ENCODE measurements around the gene NR3C1. TPM values are rescaled to one million over a fixed set of nuclear protein-coding genes. Genes with fewer than 3 reads are reported as not detected.

The NR3C1 gene
- polyA plus RNA-seq, 3 donors = 8.9 to 31.6 (median 24.4) TPM

DNA sequence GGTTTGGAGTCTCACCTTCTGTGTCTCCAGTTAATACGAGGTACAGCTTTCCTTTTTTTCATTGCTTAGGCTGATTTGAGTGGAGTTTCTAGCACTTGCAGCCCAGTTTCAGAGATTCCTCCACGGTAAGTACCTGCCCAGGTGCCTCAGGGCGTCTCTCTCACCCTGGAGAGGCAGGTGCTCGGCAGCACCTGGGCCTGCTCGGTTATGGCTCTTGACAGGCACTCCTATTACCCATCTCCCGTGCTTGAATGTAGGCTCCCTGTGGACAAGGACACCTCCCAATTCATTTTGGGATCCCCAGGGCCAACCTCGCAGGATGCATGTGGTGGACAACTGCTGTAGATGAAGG lies 144.3 kb downstream of the NR3C1 start:
- H3K27ac ChIP-seq (ENCODE audit: low read depth, low read length) = no peak overlapping the region
- WGBS, 3 donors = 91 to 96% (median 91%) methylated on average over 7 of the region's 7 CpGs

- WGBS, 3 donors = 93 to 97% (median 96%) methylated on average over 12 of the region's 12 CpGs
- H3K27ac ChIP-seq (ENCODE audit: low read depth, low read length) = no peak overlapping the region
Measured at GRCh38 chr5:143258559-143259253, 144.8 kb downstream of the NR3C1 start.

GRCh38 chr5:143254819-143255218 lies 148.7 kb downstream of the NR3C1 start:
- 86 to 91% (median 88%) methylated on average over 7 of the region's 7 CpGs for WGBS, 3 donors

DNA sequence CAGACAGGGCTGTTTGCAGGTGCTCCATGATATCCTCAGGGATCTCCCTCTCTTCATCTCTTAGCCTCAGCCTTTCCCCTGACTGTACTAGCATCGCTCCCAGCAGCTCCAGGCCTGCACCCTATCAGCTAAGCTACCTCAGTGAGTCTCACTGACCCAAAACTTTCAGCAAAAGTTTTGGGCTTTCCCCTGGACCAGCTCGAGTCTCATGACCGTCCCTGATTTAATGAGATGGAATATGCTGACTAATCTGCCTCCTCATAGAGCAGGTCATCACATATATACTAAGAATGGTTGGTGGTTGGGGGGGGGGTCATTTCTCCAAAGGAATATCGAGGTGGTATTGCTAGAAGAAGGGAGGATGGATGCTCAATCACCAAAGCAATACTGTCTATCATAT lies 151.5 kb downstream of the NR3C1 start:
- 90 to 93% (median 92%) methylated on average over 4 of the region's 4 CpGs for WGBS, 3 donors

More at GRCh38 chr5:143254819-143255218, 148.7 kb downstream of the NR3C1 start:
- no peak overlapping the region for H3K27ac ChIP-seq (ENCODE audit: low read depth, low read length)

GRCh38 chr5:143251190-143251589 lies 152.3 kb downstream of the NR3C1 start:
- 85 to 94% (median 92%) methylated on average over 3 of the region's 3 CpGs for WGBS, 3 donors
- no peak overlapping the region for H3K27ac ChIP-seq (ENCODE audit: low read depth, low read length)

More for the DNA sequence above, 151.5 kb downstream of the NR3C1 start:
- no peak overlapping the region for H3K27ac ChIP-seq (ENCODE audit: low read depth, low read length)

- no peak overlapping the region for H3K27ac ChIP-seq (ENCODE audit: low read depth, low read length)
- 96 to 98% (median 98%) methylated on average over 2 of the region's 2 CpGs for WGBS, 3 donors
Measured at GRCh38 chr5:143249851-143250250, 153.6 kb downstream of the NR3C1 start.

DNA sequence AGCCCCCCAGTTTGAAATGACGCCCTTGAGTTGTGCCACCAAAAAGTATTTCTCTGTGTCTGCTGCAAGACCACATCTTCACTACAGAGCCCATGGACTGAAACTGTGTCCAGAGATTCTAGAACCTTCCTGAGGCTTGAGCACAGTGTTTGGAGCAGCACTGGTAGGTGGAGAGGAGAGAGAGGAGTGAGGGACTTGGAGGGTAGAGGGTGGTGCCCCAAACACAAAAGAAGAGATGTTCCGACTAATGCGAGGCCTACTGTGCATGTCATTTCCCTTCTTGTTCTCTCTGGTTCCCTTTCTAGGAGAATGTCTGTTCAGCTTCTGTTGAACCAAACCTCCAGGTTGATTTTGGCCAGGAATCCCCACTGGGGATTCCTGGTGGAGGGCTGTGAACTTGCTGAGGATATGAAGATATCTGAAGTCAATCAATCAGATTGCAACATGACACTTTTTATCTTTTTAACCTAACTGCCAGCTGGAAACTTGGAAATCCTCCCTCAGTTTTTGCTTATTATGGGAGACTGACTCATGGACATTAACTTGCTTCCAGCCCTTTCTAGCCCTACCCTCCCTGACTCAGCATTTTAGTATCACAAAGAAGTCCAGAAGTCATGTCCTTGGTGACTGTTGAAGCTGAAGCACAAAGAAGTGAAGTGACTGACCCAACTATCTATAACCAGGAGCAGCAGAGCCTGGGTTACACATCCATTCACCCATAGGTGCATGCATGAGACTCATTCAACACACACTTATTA lies 154.5 kb downstream of the NR3C1 start:
- WGBS, 3 donors = 80 to 96% (median 82%) methylated on average over 3 of the region's 3 CpGs
- no peak overlapping the region for H3K27ac ChIP-seq (ENCODE audit: low read depth, low read length)

DNA sequence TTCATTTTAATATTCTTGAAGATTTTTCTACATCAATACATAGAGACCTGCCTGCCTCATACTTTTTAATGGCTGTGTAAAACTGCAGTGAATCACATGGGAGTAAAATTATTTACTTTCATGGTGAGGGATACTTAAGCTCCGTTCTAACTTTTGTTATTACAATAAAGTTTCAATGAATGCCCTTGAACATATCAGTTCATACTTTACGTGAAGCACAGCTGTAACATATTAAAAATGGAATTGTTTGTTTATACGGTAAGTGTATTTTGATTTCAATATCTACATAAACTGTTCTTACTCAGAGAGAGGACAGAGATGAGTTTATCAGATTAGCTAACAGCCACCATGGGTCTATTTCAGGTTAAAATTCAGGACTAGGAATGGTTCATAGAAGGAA lies 155.1 kb downstream of the NR3C1 start:
- no peak overlapping the region for H3K27ac ChIP-seq (ENCODE audit: low read depth, low read length)
- 70 to 94% (median 92%) methylated on average over 3 of the region's 3 CpGs for WGBS, 3 donors

DNA sequence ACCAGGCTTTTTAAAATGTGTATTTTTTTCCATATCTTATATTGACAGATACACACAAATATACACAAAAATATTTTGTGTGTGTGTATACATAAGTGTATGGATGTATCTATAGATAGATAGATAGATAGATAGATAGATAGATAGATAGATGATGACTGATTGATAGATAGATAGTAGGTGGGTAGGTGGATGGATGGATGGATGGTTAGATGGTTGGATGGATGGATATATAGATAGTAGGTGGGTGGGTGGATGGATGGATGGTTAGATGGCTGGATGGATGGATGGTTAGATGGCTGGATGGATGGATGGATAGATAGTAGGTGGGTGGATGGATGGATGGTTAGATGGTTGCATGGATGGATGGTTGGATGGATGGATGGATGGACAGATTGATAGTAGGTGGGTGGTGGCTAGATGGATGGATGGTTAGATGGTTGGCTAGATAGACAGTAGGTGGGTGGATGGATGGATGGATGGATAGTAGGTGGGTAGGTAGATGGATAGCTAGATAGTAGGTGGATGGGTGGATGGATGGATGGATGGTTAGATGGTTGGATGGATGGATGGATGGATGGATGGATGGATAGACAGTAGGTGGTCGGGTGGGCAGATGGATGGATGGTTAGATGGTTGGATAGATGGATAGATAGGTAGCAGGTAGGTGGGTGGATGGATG lies 156.2 kb downstream of the NR3C1 start:
- no peak overlapping the region for H3K27ac ChIP-seq (ENCODE audit: low read depth, low read length)
- WGBS, 3 donors = 75 to 100% (median 89%) methylated on average over 1 of the region's 1 CpG

DNA sequence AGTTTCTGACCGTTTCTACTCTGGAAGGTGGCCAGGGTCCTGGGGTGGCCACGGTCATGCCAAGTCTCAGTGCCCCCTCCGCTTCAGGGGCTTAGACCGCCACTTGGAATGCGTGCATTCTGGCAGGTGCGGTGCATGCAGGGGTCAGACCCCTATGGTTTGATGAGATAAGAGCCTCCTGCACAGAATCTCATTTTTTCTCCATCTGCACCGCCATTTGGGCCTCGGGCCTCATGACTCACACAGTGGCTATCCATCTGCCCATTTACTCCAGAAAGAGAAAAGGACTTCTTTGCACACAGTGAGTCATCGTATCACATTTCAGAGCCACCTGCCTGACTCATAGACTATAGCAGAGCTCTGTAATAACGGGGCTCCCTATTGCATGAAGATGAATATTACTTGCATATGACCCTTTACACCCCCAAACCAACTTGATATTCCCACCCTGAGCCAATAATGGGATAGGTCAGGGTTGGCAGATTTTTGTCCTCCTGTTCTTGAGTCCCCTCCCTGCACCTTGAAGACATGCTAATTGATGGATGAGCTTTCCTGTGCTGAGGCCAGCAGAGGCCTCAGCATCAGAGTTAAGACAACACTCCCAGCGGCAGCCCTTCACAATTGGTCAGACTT lies 157.4 kb downstream of the NR3C1 start:
- H3K27ac ChIP-seq (ENCODE audit: low read depth, low read length) = no peak overlapping the region
- WGBS, 3 donors = 90 to 95% (median 91%) methylated on average over 11 of the region's 11 CpGs

- 72 to 97% (median 73%) methylated on average over 2 of the region's 2 CpGs for WGBS, 3 donors
- H3K27ac ChIP-seq (ENCODE audit: low read depth, low read length) = no peak overlapping the region
Measured at GRCh38 chr5:143244990-143245389, 158.5 kb downstream of the NR3C1 start.

DNA sequence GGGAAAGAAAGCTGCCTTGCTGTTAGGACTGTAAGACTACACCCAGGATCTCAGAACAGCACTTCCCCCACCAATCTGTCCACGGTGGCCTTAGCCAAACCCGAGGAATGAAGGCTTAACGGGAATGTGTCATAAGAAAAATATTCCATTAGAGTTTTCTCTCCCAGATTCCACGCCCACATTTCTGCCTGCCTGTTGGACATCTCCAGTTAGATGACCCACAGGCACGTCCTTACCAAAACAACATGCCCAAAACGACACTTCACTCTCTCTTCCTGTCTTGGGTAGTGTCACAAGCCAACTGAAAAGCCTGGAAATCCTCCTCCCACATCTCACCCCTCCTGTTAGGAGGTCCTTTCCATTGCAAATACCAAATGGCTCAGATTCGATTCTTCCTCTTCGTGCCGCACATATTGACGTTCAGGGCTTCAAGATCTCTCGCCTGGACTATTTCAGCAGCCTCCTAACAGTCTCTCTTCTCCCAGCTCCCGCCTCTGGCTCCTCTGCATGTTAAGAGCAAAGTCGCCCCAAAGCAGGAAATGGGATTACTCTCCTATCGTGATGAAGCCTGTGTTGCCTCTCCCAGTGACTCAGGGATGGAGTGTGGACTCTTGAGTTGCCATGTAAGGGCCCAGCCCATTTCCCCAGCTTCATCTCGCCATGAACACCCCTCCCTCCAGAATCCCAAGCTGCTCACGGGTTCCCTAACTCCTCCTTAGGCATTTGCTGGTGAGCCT lies 159.3 kb downstream of the NR3C1 start:
- WGBS, 3 donors = 55 to 74% (median 63%) methylated on average over 16 of the region's 16 CpGs
- peak overlapping the region; percentile 35 for H3K27ac ChIP-seq (ENCODE audit: low read depth, low read length)

DNA sequence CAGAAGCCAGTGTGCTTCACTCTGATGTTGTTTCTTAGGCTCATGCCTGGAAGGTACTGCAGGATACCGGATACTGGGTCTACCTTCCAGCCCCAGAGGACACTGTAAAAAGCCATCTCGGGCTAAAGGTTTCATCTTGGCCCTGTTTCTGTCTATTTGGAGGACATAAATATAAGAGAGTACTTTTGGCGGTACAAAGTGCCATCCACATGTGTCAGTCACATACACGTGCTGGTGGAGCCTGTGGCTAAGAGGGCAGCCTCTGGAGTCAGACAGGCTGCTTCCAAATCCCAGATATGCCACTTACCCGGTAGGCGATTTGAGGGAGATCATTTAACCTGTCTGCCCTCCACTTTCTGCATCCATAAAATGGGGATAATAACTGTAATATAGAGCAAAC lies 160.4 kb downstream of the NR3C1 start:
- no peak overlapping the region for H3K27ac ChIP-seq (ENCODE audit: low read depth, low read length)
- 92 to 98% (median 94%) methylated on average over 6 of the region's 6 CpGs for WGBS, 3 donors

- 50 to 64% (median 58%) methylated on average over 1 of the region's 1 CpG for WGBS, 3 donors
- no peak overlapping the region for H3K27ac ChIP-seq (ENCODE audit: low read depth, low read length)
Measured at GRCh38 chr5:143241892-143242291, 161.6 kb downstream of the NR3C1 start.

- H3K27ac ChIP-seq (ENCODE audit: low read depth, low read length) = no peak overlapping the region
- 73 to 93% (median 90%) methylated on average over 5 of the region's 5 CpGs for WGBS, 3 donors
Measured at GRCh38 chr5:143239882-143240518, 163.5 kb downstream of the NR3C1 start.

- no peak overlapping the region for H3K27ac ChIP-seq (ENCODE audit: low read depth, low read length)
- WGBS, 3 donors = 96 to 100% (median 96%) methylated on average over 2 of the region's 2 CpGs
Measured at GRCh38 chr5:143238620-143239019, 164.9 kb downstream of the NR3C1 start.

DNA sequence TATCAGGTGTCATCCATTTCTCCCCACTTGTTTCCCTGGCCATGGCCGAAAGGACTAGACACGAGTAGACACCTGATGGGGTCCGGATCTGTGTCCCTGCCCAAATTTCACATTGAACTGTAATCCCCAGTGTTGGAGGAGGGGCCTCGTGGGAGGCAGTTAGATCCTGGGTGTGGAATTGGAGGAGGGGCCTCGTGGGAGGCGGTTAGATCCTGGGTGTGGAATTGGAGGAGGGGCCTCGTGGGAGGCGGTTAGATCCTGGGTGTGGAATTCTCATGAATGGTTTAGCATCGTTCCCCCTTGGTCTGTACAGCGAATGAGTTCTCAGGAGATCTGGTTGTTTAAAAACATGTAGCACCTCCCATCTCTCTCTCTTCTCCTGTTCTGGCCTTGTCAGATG lies 165.8 kb downstream of the NR3C1 start:
- H3K27ac ChIP-seq (ENCODE audit: low read depth, low read length) = no peak overlapping the region
- 94 to 96% (median 94%) methylated on average over 10 of the region's 10 CpGs for WGBS, 3 donors

- WGBS, 3 donors = 79 to 85% (median 84%) methylated on average over 2 of the region's 2 CpGs
- H3K27ac ChIP-seq (ENCODE audit: low read depth, low read length) = no peak overlapping the region
Measured at GRCh38 chr5:143236682-143237081, 166.8 kb downstream of the NR3C1 start.
